GM19452 (cell line): ENCODE results near the gene METTL16.

Experiments
- ATAC-seq: cut with Tn5 transposase; IDR thresholded peaks from one replicate; pipeline ENCODE4 v1.9.1; 2021; ENCODE audit not compliant: unreplicated experiment

Gene METTL16

GRCh38 chr17:2368359-2368758 is 143.3 kb downstream of the METTL16 start:
- no peak for ATAC-seq

DNA sequence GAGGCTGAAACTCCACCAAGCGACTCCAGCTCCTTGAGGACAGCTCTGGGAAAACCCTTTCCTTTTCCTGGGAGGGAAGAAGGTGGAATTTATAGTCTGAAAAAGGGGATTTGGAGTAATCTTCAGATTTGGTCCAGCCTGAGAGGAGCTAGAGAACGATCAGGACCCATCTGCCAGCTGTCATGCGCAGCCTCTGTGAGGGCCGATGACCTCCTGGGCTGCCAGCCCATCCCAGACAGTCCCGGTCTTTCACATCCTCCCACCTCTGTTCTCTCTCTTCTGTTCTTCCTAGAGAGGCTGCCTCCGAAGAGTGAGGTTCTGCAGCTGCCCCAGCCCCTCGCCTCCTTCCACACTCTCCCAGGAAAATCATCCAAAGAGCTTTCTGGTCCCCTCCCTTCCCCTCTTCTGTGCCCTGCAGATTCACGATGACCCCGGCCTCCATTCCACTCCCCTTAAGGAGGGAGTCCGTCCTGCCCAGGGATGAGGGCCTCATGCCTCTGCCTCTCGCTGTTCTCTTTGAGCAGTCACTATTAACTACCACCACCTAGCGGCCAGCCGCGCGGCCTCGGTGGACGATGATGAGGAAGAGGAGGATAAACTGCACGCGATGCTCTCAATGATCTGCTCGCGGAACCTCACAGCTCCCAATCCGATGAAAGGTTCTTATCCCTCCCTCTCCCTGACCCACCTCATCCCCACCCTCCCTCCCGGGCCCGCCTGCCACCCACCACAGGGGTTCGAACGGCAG is 144.8 kb downstream of the METTL16 start:
- no peak for ATAC-seq
